Kidney epithelial cell (primary cell): ENCODE data around the gene CDH11. TPM values are rescaled to one million over a fixed set of nuclear protein-coding genes. Genes with fewer than 3 reads are reported as not detected.

Experiments
- DNase-seq: peaks from one replicate; pipeline ENCODE4 v3.0.0-alpha.2; 2010; ENCODE audit warnings: low read depth
- H3K27me3 ChIP-seq: 2 replicates; pipeline ENCODE4 v1.6.0; 2011; ENCODE audit warnings: low read length; ENCODE audit not compliant: control insufficient read depth, insufficient read depth
- H3K36me3 ChIP-seq: 2 replicates; pipeline ENCODE4 v1.5.1; 2011; ENCODE audit warnings: low read length; ENCODE audit not compliant: control insufficient read depth, insufficient read depth
- H3K4me3 ChIP-seq: 2 replicates; pipeline ENCODE4 v1.5.1; 2011; ENCODE audit warnings: low read depth, mild to moderate bottlenecking, control low read depth, low read length
- CTCF ChIP-seq: IDR thresholded peaks from 2 replicates; pipeline ENCODE4 v1.5.1; 2011; ENCODE audit warnings: mild to moderate bottlenecking, moderate library complexity, low read length, control low read depth, inconsistent platforms; ENCODE audit not compliant: insufficient read depth, poor library complexity, severe bottlenecking
- total RNA-seq: library from RNA; depleted of rRNA; stranded (reverse); fragments of >200 nt; gene quantifications from 2 replicates; pipeline ENCODE4 v1.2.3, GENCODE V29; 2015

CDH11 gene
- total RNA-seq, 1 donor from 2014 or later = 135 TPM

DNA sequence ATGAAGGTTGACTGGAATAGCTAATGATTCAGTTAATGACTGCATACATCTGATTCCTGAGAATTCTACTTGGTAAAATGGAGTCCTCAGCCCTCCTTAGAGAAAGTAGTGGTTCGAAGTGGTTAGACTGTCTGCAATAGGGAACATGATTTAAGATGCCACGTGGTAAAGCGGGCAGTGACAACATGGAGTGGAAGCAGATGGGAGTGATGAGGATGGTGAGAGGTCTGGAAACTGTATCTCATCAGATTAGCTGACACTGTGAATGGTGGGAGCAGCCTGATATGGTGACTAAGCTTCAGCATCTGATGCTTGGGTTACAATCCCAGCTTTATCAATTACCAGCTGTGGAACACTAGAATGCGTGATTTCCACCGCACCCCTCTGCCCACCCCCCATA lies 8.4 kb downstream of the CDH11 start:
- TF ChIP-seq CTCF = no peak
- DNase-seq = no peak
- no peaks in the 10 kb centered on the region for H3K36me3 ChIP-seq
- no peak overlapping the region for H3K4me3 ChIP-seq
- H3K27me3 ChIP-seq = no peaks in the 10 kb centered on the region

- DNase-seq = no peak
- no peak for TF ChIP-seq CTCF
- H3K36me3 ChIP-seq = no peaks in the 10 kb centered on the region
Observed at GRCh38 chr16:65111306-65111705, 10.6 kb downstream of the CDH11 start.

GRCh38 chr16:65106757-65107156 lies 15.1 kb downstream of the CDH11 start:
- no peak for DNase-seq
- H3K36me3 ChIP-seq = no peaks in the 10 kb centered on the region
- H3K27me3 ChIP-seq = no peaks in the 10 kb centered on the region
- no peak for TF ChIP-seq CTCF
- H3K4me3 ChIP-seq = no peak overlapping the region

More at GRCh38 chr16:65111306-65111705, 10.6 kb downstream of the CDH11 start:
- Histone ChIP-seq H3K4me3 (no peak overlapping the region), H3K27me3 (no peaks in the 10 kb centered on the region)

DNA sequence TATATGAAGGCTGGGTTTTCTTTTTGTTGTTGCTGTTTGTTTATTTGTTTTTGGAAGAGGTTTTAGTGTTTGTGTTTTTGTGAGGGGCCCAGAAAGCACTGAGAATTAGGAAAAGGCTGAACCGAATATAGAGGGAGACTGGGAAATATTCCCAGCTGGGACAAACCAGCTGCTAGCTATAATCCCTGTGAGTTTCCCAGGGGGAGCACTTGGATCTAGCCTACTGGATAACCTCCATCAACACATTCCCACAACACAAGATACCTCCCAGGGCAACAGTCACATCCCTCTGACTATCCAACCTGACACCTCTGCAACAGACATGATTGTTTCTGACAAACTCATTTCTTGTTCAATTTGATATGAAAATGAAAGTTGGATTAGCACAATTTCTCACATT lies 16.7 kb downstream of the CDH11 start:
- H3K27me3 ChIP-seq = no peaks in the 10 kb centered on the region
- H3K4me3 ChIP-seq = no peak overlapping the region
- no peak for TF ChIP-seq CTCF
- no peak for DNase-seq
- H3K36me3 ChIP-seq = no peaks in the 10 kb centered on the region

DNA sequence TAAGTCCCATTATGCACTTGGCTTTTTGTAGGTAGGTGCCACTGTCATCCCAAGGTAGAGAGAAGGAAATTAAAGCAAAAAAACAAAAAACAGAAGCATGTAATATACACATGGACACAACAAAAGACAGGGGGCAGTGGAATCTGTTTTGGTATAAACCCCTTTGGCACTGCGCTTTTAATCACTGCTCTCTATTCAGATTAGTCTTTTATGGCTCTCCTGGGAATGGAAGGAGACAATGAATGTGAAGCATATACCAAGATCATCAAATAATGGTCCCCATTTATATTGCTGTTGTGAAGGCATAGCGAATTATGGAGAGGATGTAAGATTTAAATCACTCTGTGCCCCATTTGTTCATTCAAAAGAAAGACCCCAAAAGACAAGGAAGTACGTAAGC lies 17.4 kb downstream of the CDH11 start:
- no peak for TF ChIP-seq CTCF
- Histone ChIP-seq H3K27me3 (no peaks in the 10 kb centered on the region), H3K36me3 (no peaks in the 10 kb centered on the region), H3K4me3 (no peak overlapping the region)
- DNase-seq = no peak

DNA sequence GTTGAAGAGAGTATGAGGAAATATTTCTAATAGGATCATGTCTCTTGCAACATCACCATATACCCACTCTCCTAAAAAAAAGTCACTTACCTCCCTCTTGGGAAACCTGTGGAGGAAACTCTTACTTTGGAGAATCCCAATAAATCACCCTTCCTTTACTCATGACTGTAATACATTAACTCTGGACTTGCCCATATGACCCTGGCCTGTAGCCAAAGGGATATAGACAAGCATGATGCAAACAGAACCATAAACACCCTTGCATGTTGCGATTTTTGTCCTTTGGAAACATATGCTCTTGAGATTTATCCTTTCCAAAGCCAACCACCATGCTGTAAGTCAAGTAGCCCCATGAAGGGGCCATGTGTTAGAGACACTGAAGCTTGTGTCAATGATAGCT lies 19.5 kb downstream of the CDH11 start:
- DNase-seq = no peak
- no peaks in the 10 kb centered on the region for H3K36me3 ChIP-seq
- H3K4me3 ChIP-seq = no peak overlapping the region
- TF ChIP-seq CTCF = no peak
- H3K27me3 ChIP-seq = no peaks in the 10 kb centered on the region
